IMR-90 (cell line): ENCODE measurements around the gene TBCD. TPM values are rescaled to one million over a fixed set of nuclear protein-coding genes. Genes with fewer than 3 reads are reported as not detected.
A peak's percentile ranks its signal among the peaks of the same experiment; 100 is the strongest.

Experiments used
- ATAC-seq: fragments of 200-7000 bp; cut with Tn5 transposase; 2 replicates; pipeline ENCODE4 v1.9.1; 2020; ENCODE audit warnings: low read depth, mild to moderate bottlenecking, moderate library complexity
- BruUV-seq: library from RNA; stranded (reverse); fragments of 400-500 nt; replicated peaks from 2 replicates; lab custom pipeline; 2021; lab: Mats Ljungman, UMichigan
- CTCF ChIA-PET: fragments of 300-600 bp; formaldehyde crosslinking; extraction: SDS; loops from one replicate; lab custom pipeline; 2021; ENCODE audit warnings: antibody characterized with exemption; lab: Yijun Ruan, JAX
- POLR2A ChIA-PET: fragments of 300-600 bp; sonication (Branson Sonifier 250); formaldehyde crosslinking; loops from one replicate; lab custom pipeline; 2022; ENCODE audit warnings: antibody characterized with exemption; ENCODE audit not compliant: unreplicated experiment; lab: Charles Lee
- DNase-seq: peaks from one replicate; pipeline ENCODE4 v3.0.0; 2013
- H2AFZ ChIP-seq: replicated peaks from 2 replicates; pipeline ENCODE3; 2013; ENCODE audit warnings: low read length, mild to moderate bottlenecking; ENCODE audit not compliant: poor library complexity
- H2AK5ac ChIP-seq: 2 replicates; pipeline ENCODE4 v1.6.1; 2013; ENCODE audit warnings: low read depth, low read length, inconsistent platforms
- H2AK9ac ChIP-seq: replicated peaks from 2 replicates; pipeline ENCODE3; 2013; ENCODE audit warnings: mild to moderate bottlenecking, low read depth, low read length, moderate library complexity; ENCODE audit not compliant: poor library complexity
- H2BK120ac ChIP-seq: 2 replicates; pipeline ENCODE4 v1.6.1; 2013; ENCODE audit warnings: low read depth, low read length, inconsistent platforms
- H2BK15ac ChIP-seq: 3 replicates; pipeline ENCODE4 v1.6.1; 2013; ENCODE audit warnings: low read depth, low read length, inconsistent platforms
- H2BK20ac ChIP-seq: 2 replicates; pipeline ENCODE4 v1.6.1; 2013; ENCODE audit warnings: low read depth, mild to moderate bottlenecking, inconsistent platforms, low read length, moderate library complexity
- H2BK5ac ChIP-seq: 2 replicates; pipeline ENCODE4 v1.6.1; 2013; ENCODE audit warnings: mild to moderate bottlenecking, low read depth, low read length, inconsistent platforms; ENCODE audit not compliant: poor library complexity, severe bottlenecking
- H3K14ac ChIP-seq: replicated peaks from 2 replicates; pipeline ENCODE4 v1.6.1; 2013; ENCODE audit warnings: low read depth, low read length, inconsistent platforms
- H3K18ac ChIP-seq: 2 replicates; pipeline ENCODE4 v1.6.1; 2013; ENCODE audit warnings: low read depth, low read length, control low read depth
- H3K23ac ChIP-seq: 2 replicates; pipeline ENCODE4 v1.6.1; 2013; ENCODE audit warnings: low read depth, low read length, inconsistent platforms
- H3K27ac ChIP-seq: 2 replicates; pipeline ENCODE4 v1.5.1; 2013; ENCODE audit warnings: mild to moderate bottlenecking, control low read depth, low read length; ENCODE audit not compliant: insufficient read depth
- H3K27me3 ChIP-seq: 2 replicates; pipeline ENCODE4 v1.6.1; 2013; ENCODE audit warnings: low read length; ENCODE audit not compliant: control insufficient read depth, insufficient read depth
- H3K36me3 ChIP-seq: 2 replicates; pipeline ENCODE4 v1.6.1; 2013; ENCODE audit warnings: low read length, mixed read lengths; ENCODE audit not compliant: control insufficient read depth, insufficient read depth
- H3K4ac ChIP-seq: 2 replicates; pipeline ENCODE4 v1.6.1; 2013; ENCODE audit warnings: low read depth, low read length, inconsistent platforms
- H3K4me1 ChIP-seq: 2 replicates; pipeline ENCODE4 v1.6.1; 2013; ENCODE audit warnings: low read length, mixed read lengths; ENCODE audit not compliant: control insufficient read depth, insufficient read depth
- H3K4me2 ChIP-seq: 2 replicates; pipeline ENCODE4 v1.6.1; 2013; ENCODE audit warnings: low read depth, mild to moderate bottlenecking, control low read depth, low read length, moderate library complexity
- H3K4me3 ChIP-seq: 2 replicates; pipeline ENCODE4 v1.5.1; 2013; ENCODE audit warnings: low read depth, mild to moderate bottlenecking, control low read depth, low read length, moderate library complexity; ENCODE audit not compliant: insufficient read depth
- H3K56ac ChIP-seq: 2 replicates; pipeline ENCODE4 v1.6.1; 2013; ENCODE audit warnings: low read length, inconsistent platforms; ENCODE audit not compliant: insufficient read depth; ENCODE audit errors: extremely low read depth
- H3K79me1 ChIP-seq, 2 experiments: 2 replicates each; pipeline ENCODE4 v1.6.1; 2013; ENCODE audit warnings: low read length in 2 of 2, inconsistent platforms in 1 of 2, low read depth in 1 of 2
- H3K9ac ChIP-seq: 2 replicates; pipeline ENCODE4 v1.6.1; 2013; ENCODE audit warnings: low read depth, low read length, control low read depth
- H3K9me1 ChIP-seq: 2 replicates; pipeline ENCODE4 v1.6.1; 2013; ENCODE audit warnings: low read length, inconsistent platforms; ENCODE audit not compliant: insufficient read depth
- H3K9me3 ChIP-seq: 2 replicates; pipeline ENCODE4 v1.6.1; 2013; ENCODE audit warnings: low read length; ENCODE audit not compliant: control insufficient read depth, insufficient read depth
- H4K20me1 ChIP-seq: 2 replicates; pipeline ENCODE4 v1.6.1; 2013; ENCODE audit warnings: low read length, inconsistent platforms; ENCODE audit not compliant: insufficient read depth
- H4K5ac ChIP-seq: 2 replicates; pipeline ENCODE4 v1.6.1; 2013; ENCODE audit warnings: mild to moderate bottlenecking, low read depth, low read length, control low read depth
- H4K8ac ChIP-seq, 2 experiments: 2 replicates each; pipeline ENCODE4 v1.6.1; 2013; ENCODE audit warnings: low read depth in 2 of 2, low read length in 2 of 2, control low read depth in 1 of 2, inconsistent platforms in 1 of 2
- H4K91ac ChIP-seq: 2 replicates; pipeline ENCODE4 v1.6.1; 2013; ENCODE audit warnings: low read depth, low read length, inconsistent platforms; ENCODE audit not compliant: insufficient read depth
- CEBPB ChIP-seq: IDR thresholded peaks from 2 replicates; pipeline ENCODE4 v1.6.1; 2012; ENCODE audit warnings: low read depth, low read length, improper control_type of control experiment
- FOS ChIP-seq: fragments of 150-350 bp; IDR thresholded peaks from 2 replicates; pipeline ENCODE4 v1.6.1; 2016; ENCODE audit warnings: low read depth, low read length
- POLR2A ChIP-seq: IDR thresholded peaks from 2 replicates; pipeline ENCODE4 v1.6.1; 2012; ENCODE audit warnings: mild to moderate bottlenecking, low read depth, low read length
- WGBS, 2 experiments: methylation state at CpG; one replicate each; pipeline versions ENCODE4 v1.1.5 to v1.1.7; 2013; ENCODE audit warnings: missing lambda C conversion rate in 2 of 2; ENCODE audit not compliant: insufficient read length in 1 of 2; ENCODE audit errors: extremely low coverage in 2 of 2; 5-methylcytosine and 5-hydroxymethylcytosine counted together
- dilution Hi-C: fragments of 300-500 bp; cut with HindIII; formaldehyde crosslinking; loops from one replicate; pipeline ENCODE4 v1.14.3; 2018; ENCODE audit warnings: low sequenced_read_pairs; ENCODE audit not compliant: unreplicated experiment
- in situ Hi-C: fragments of 300-500 bp; cut with MboI; formaldehyde crosslinking; loops from 3 replicates; pipeline ENCODE4 v1.14.3; 2019; ENCODE audit warnings: low sequenced_read_pairs, inconsistent platforms, mixed read lengths
- intact Hi-C: fragments of 100-400 bp; cut with micrococcal nuclease; formaldehyde crosslinking; loops from 2 replicates; pipeline ENCODE4 v1.10.0; 2022
- polyA plus RNA-seq, 3 experiments: library from polyadenylated mRNA; depleted of rRNA; stranded (reverse); fragments of >200 nt; gene quantifications; 2 replicates each; pipeline ENCODE4 v1.2.3, GENCODE V29; 2012; ENCODE audit warnings: low replicate concordance in 1 of 3
- total RNA-seq: library from RNA; depleted of rRNA; stranded (reverse); fragments of >200 nt; gene quantifications from 2 replicates; pipeline ENCODE4 v1.2.3, GENCODE V29; 2012

The TBCD gene
- total and polyA plus RNA-seq, 2 of the 4 experiments (the other 2 are of a cell fraction), result 21.9 to 54.5 TPM

DNA sequence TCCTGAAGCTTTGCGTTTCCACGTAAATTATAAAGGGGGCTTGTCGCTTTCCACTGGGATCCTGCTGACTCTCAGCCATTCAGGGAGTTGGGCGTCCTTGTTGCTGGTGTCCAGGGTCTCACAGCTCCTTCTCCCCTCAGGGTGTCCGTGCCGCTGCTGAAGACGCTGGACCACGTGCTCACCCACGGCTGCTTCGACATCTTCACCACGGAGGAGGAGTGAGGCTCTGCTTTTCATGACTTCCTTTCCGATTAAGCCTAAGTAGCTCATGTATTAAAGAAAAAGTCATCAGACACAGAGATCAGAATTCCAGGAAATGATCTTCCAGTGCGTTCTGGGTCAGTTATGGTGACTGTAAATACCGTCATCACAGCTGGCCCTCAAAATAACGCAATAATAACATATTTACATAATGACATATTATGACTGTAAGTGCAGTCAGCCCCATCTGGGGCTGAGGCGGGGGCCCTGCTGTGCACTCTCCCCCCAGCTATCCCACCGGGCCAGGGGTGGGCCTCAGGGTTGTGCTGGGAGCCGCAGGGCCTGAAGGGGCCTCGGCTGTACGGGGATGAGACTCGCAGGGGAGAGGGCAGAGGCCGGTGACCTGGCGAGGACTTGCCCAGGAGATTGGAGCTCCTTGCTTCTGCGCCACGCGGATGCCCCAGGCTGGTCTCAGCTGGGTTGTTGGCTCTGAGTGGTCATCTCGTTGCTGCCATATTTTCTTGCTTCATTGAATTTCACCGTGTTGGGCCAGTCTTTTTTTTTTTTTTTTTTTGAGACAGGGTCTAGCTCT is 180.8 kb downstream of the TBCD start:
- Histone ChIP-seq H4K91ac (peak overlapping the region; percentile 51), H3K4me3 (no peak overlapping the region), H4K20me1 (no peaks in the 10 kb centered on the region; the same call in 1 of the 2 replicates), H2AK9ac (peak overlapping the region; percentile 85), H2BK5ac (peak overlapping the region; percentile 88), H3K27ac (peak overlapping the region; percentile 77), H3K14ac (peak overlapping the region; percentile 24), H2AFZ (peak overlapping the region; percentile 52), H3K9ac (no peak overlapping the region), H2BK120ac (peak overlapping the region; percentile 56), H3K4ac (peak overlapping the region; percentile 69; the same call in 1 of the 2 replicates), H3K4me1 (peaks cover 8% of the 10 kb centered on the region), H3K23ac (peak overlapping the region; percentile 6; the same call in 1 of the 2 replicates), H3K9me1 (peaks cover 6% of the 10 kb centered on the region; the same call in 1 of the 2 replicates), H4K8ac (peak overlapping the region; percentile 67 to 68), H2BK20ac (peak overlapping the region; percentile 59), H3K9me3 (no peaks in the 10 kb centered on the region), H3K27me3 (no peaks in the 10 kb centered on the region), H3K4me2 (no peak overlapping the region), H3K36me3 (peaks cover 35% of the 10 kb centered on the region), H2AK5ac (peak overlapping the region; percentile 59), H3K79me1 (peaks cover 0 to 8% of the 10 kb centered on the region in 2 experiments; a peak in 1 of 4 replicates), H4K5ac (peak overlapping the region; percentile 55), H3K18ac (peak overlapping the region; percentile 63; the same call in 1 of the 2 replicates), H3K56ac (no peak overlapping the region), H2BK15ac (peak overlapping the region; percentile 74; the same call in 1 of the 3 replicates)
- 83% methylated on average over 13 of the region's 28 CpGs; no CpG with 5 or more reads in 1 of the 2 experiments for WGBS, 2 experiments
- intact Hi-C loops, result no loop called here
- TF ChIP-seq POLR2A (no peak), CEBPB (peak; percentile 82), FOS (peak; percentile 50; the same call in 1 of the 2 replicates)
- ATAC-seq (peak; percentile 10; the same call in 1 of the 2 replicates), DNase-seq (peak; percentile 86)
- BruUV-seq, result no TSS peak
- POLR2A ChIA-PET, result interaction anchor here (0.6 kb wide), 1 partner anchor 80 kb away, joined by 12 read pairs; no protein-coding TSS in a partner anchor
- dilution Hi-C loops, result no loop called here
- in situ Hi-C loops, result no loop called here
- CTCF ChIA-PET, result no interaction called here
